ENCODE measurements around the gene FXR2.

FXR2 gene

GRCh38 chr17:7583253-7584109 is 31.2 kb downstream of the FXR2 start, which contains the start of gene MPDU1:
TSS of gene MPDU1 (plus strand) at chr17:7583852. CDS start at chr17:7583863, 11 bp downstream.
- peak within 1 kb of the TSS; percentile 100 for H3K27ac ChIP-seq
- CTCF ChIA-PET, result no interaction called here
- DNase-seq (ENCODE audit: low spot score), result peak; percentile 88
- POLR2A ChIA-PET (ENCODE audit: low non-redundant PET), result interaction anchor here (0.5 to 1.0 kb wide), 3 partner anchors 10 to 640 kb away, joined by 3 to 4 read pairs (median 3); no protein-coding TSS in a partner anchor
- TF ChIP-seq CTCF (conservative IDR thresholded peaks at IDR 0.05; ENCODE audit: low read depth), result no peak

- CTCF ChIA-PET, result interaction anchor here (0.5 kb wide), 1 partner anchor 66 kb away, joined by 5 read pairs; no protein-coding TSS in a partner anchor
- POLR2A ChIA-PET (ENCODE audit: low non-redundant PET), result no interaction called here
- TF ChIP-seq CTCF (conservative IDR thresholded peaks at IDR 0.05; ENCODE audit: low read depth), result no peak
- no peak for DNase-seq (ENCODE audit: low spot score)
- peak overlapping the region; percentile 100 for H3K27ac ChIP-seq
These were observed 32.1 kb downstream of the FXR2 start for GRCh38 chr17:7582396-7583252.

GRCh38 chr17:7580604-7581575 is 33.8 kb downstream of the FXR2 start:
- DNase-seq (ENCODE audit: low spot score), result no peak
- ChIA-PET POLR2A (ENCODE audit: low non-redundant PET) (interaction anchor here (0.6 to 2.0 kb wide), 2 partner anchors 9 to 453 kb away, joined by 4 to 18 read pairs; partner anchors contain the start of gene SOX15), CTCF (interaction anchor here (3.0 kb wide), 1 partner anchor 8 kb away, joined by 21 read pairs; the partner anchor contains the start of gene SOX15)
- no peak for TF ChIP-seq CTCF (conservative IDR thresholded peaks at IDR 0.05; ENCODE audit: low read depth)
- peak overlapping the region; percentile 100 for H3K27ac ChIP-seq

- peak overlapping the region; percentile 100 for H3K27ac ChIP-seq
- CTCF ChIA-PET, result interaction anchor here (3.0 kb wide), 1 partner anchor 9 kb away, joined by 21 read pairs; the partner anchor contains the start of gene SOX15
- TF ChIP-seq CTCF (conservative IDR thresholded peaks at IDR 0.05; ENCODE audit: low read depth), result no peak
- POLR2A ChIA-PET (ENCODE audit: low non-redundant PET), result interaction anchor here (0.6 to 2.0 kb wide), 2 partner anchors 9 to 454 kb away, joined by 4 to 18 read pairs; partner anchors contain the start of gene SOX15
- DNase-seq (ENCODE audit: low spot score), result no peak
These were observed 34.7 kb downstream of the FXR2 start for GRCh38 chr17:7579834-7580603.

- ChIA-PET POLR2A (ENCODE audit: low non-redundant PET) (interaction anchor here (2.0 kb wide), 1 partner anchor 10 kb away, joined by 18 read pairs; the partner anchor contains the start of gene SOX15), CTCF (interaction anchor here (3.0 kb wide), 1 partner anchor 10 kb away, joined by 21 read pairs; the partner anchor contains the start of gene SOX15)
- TF ChIP-seq CTCF (conservative IDR thresholded peaks at IDR 0.05; ENCODE audit: low read depth), result no peak
- DNase-seq (ENCODE audit: low spot score), result peak; percentile 90
- H3K27ac ChIP-seq, result peak within 1 kb of the TSS; percentile 100
These were observed 35.5 kb downstream of the FXR2 start, which contains the start of gene CD68 for GRCh38 chr17:7579001-7579833. TSS of gene CD68 (plus strand) at chr17:7579638. CDS start at chr17:7579678, 40 bp downstream.
